Ovary (tissue), 9 donors: ENCODE data around the gene CD300LF. TPM values are rescaled to one million over a fixed set of nuclear protein-coding genes. Genes with fewer than 3 reads are reported as not detected.

Experiments used
- DNase-seq, 5 donors: peaks; one replicate each; pipeline ENCODE4 v3.0.0-alpha.2; 2019 to 2020
- H3K27ac ChIP-seq, 2 donors: fragments of 200-600 bp; one replicate each; pipeline versions ENCODE4 v1.5.1 to v1.8.0; 2019 to 2022
- H3K27me3 ChIP-seq: fragments of 200-600 bp; one replicate; pipeline ENCODE4 v1.8.0; 2022
- H3K36me3 ChIP-seq: fragments of 200-600 bp; sonication (generic); one replicate; pipeline ENCODE4 v1.5.1; 2019
- H3K4me1 ChIP-seq: one replicate; pipeline ENCODE4 v1.8.1; 2013; ENCODE audit warnings: mild to moderate bottlenecking, moderate library complexity; ENCODE audit not compliant: insufficient read depth
- H3K4me3 ChIP-seq: fragments of 200-600 bp; sonication (generic); one replicate; pipeline ENCODE4 v1.5.1; 2017
- H3K9me3 ChIP-seq, 2 donors: fragments of 200-600 bp in 1 of 2; sonication (generic) in 1 of 2; one replicate each; pipeline versions ENCODE4 v1.5.1 to v1.8.1; 2013 to 2019; ENCODE audit warnings: mild to moderate bottlenecking in 1 of 2, moderate library complexity in 1 of 2
- EP300 ChIP-seq: sonication (generic); formaldehyde crosslinking; IDR thresholded peaks from one replicate; pipeline ENCODE4 v1.6.1; 2017; ENCODE audit warnings: antibody characterized with exemption
- POLR2A ChIP-seq: fragments of 450-650 bp; IDR thresholded peaks from one replicate; pipeline ENCODE4 v1.6.1; 2017; ENCODE audit warnings: antibody characterized with exemption, mild to moderate bottlenecking, moderate library complexity
- WGBS, 3 donors: extraction: QIAGEN DNeasy Blood & Tissue Kit in 1 of 3; methylation state at CpG; one replicate each; pipeline versions ENCODE4 v1.1.5 to v1.1.7; 2013 to 2017; 5-methylcytosine and 5-hydroxymethylcytosine counted together
- intact Hi-C, 4 donors: fragments of 100-400 bp; cut with DNase I; formaldehyde crosslinking; loops; one replicate each; pipeline versions ENCODE4 v1.11.0 to v1.15.1; 2022 to 2023
- polyA plus RNA-seq, 2 donors: library from polyadenylated mRNA; stranded (reverse); fragments of 200-250 nt in 1 of 2; fragments of 350-450 nt in 1 of 2; fragmentation: Illumina TruSeq in 1 of 2; extraction: RNeasy Lipid Tissue Mini Kit (QIAGEN cat#74804) in 1 of 2; gene quantifications; one replicate each; pipeline ENCODE4 v1.2.3, GENCODE V29; 2013 to 2014
- total RNA-seq, 7 donors: library from RNA; depleted of rRNA in 2 of 7; stranded (reverse); fragments of >200 nt in 2 of 7; fragmentation: NEBNext Ultra II Directional in 3 of 7; extraction: Animal tissue kit (Norgen Biotek cat#: 25700) in 3 of 7; gene quantifications; one replicate each; pipeline versions ENCODE4 v1.1.0 to v1.2.4, GENCODE V29; 2016 to 2023
- TF ChIP-seq, protein P1 (sequence below), 3 donors: fragments of 450-650 bp in 2 of 3; fragments of 200-600 bp in 1 of 3; IDR thresholded peaks; one replicate each; pipeline versions ENCODE4 v1.5.1 to v1.8.0; 2016 to 2022; ENCODE audit warnings: antibody characterized with exemption in 3 of 3, mild to moderate bottlenecking in 1 of 3
- donor health status: DM: no; HTN: no; CAD: no; lungs with moderate emphysema.
- donor health status: DM: no; HTN: no; CAD: no.
- donor health status: Bipolar disorder and iron deficiency.
- donor health status: DM: yes; HTN: yes; CAD: no.
- donor health status: DM: no; HTN: no; CAD: no.
- donor health status: DM: yes; HTN: yes; CAD: no.

CD300LF gene
- total and polyA plus RNA-seq, 9 donors, result 0.23 to 3.9 (median 0.39) TPM; not detected in 1

DNA sequence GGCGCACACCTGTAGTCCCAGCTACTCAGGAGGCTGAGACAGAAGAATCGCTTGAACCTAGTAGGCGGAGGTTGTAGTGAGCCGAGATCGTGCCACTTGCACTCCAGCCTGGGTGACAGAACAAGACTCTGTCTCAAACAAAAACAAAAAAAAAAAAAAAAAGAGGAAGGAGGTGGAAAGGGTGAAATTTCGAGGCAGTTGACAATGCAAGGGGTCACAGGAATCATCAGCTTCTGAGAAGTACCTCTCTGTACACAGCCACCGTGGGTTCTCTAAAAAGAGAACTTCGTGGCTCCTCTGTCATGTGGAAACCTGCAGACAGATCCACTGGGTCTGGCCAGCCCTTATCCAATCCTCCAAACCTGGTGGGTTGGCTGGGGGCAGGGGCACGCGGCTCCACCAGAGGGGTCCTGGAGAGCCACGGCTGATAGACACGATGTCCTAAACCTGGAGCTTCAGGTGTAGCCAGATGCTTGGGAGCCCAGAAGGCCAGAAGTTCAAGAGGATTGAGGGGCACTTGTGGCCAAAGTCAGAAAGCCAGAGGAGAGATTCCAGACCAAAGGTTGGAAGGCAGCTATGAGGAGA, 540 bp upstream of the CD300LF start:
- 83 to 88% (median 87%) methylated on average over 12 of the region's 12 CpGs for WGBS, 3 donors
- no peak for TF ChIP-seq POLR2A
- TF ChIP-seq, protein P1, sequence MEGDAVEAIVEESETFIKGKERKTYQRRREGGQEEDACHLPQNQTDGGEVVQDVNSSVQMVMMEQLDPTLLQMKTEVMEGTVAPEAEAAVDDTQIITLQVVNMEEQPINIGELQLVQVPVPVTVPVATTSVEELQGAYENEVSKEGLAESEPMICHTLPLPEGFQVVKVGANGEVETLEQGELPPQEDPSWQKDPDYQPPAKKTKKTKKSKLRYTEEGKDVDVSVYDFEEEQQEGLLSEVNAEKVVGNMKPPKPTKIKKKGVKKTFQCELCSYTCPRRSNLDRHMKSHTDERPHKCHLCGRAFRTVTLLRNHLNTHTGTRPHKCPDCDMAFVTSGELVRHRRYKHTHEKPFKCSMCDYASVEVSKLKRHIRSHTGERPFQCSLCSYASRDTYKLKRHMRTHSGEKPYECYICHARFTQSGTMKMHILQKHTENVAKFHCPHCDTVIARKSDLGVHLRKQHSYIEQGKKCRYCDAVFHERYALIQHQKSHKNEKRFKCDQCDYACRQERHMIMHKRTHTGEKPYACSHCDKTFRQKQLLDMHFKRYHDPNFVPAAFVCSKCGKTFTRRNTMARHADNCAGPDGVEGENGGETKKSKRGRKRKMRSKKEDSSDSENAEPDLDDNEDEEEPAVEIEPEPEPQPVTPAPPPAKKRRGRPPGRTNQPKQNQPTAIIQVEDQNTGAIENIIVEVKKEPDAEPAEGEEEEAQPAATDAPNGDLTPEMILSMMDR (IDR thresholded peaks at IDR 0.05), result no peak
- TF ChIP-seq EP300, result no peak
- H3K4me1 ChIP-seq, result no peaks in the 10 kb centered on the region
- DNase-seq, result no peak
- no peak overlapping the region for H3K4me3 ChIP-seq
- intact Hi-C loops, result no loop called here
- no peak overlapping the region for H3K27ac ChIP-seq
- H3K27me3 ChIP-seq, result no peaks in the 10 kb centered on the region
- H3K36me3 ChIP-seq, result no peaks in the 10 kb centered on the region
- H3K9me3 ChIP-seq, result no peaks in the 10 kb centered on the region

DNA sequence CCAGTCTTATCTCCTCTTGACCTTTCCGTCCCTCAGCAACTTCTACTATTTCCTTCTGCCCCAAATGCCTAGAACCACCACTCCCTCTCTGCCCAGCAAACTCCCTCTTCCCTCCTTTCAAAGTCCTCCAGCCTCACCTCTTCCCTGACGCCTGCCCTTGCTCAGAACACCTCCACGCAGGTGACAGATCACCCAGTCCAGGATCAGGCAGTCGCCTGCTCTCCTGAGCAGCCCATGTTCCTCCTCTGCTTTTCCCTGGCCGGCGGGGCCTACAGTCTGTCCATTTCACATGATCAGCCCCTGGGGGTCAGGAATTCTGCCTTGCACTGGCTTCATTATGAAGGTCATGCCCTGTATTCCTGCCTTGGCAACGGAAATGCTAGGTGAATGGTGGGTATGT, 422 bp downstream of the CD300LF start:
- no peaks in the 10 kb centered on the region for H3K4me1 ChIP-seq
- DNase-seq, result no peak
- intact Hi-C loops, result no loop called here
- no peaks in the 10 kb centered on the region for H3K27me3 ChIP-seq
- TF ChIP-seq, protein P1 (IDR thresholded peaks at IDR 0.05), result no peak
- TF ChIP-seq POLR2A, result no peak
- TF ChIP-seq EP300, result no peak
- 66 to 71% (median 68%) methylated on average over 7 of the region's 7 CpGs for WGBS, 3 donors
- H3K9me3 ChIP-seq, result no peaks in the 10 kb centered on the region
- no peaks in the 10 kb centered on the region for H3K36me3 ChIP-seq
- H3K4me3 ChIP-seq, result no peak overlapping the region
- no peak overlapping the region for H3K27ac ChIP-seq

DNA sequence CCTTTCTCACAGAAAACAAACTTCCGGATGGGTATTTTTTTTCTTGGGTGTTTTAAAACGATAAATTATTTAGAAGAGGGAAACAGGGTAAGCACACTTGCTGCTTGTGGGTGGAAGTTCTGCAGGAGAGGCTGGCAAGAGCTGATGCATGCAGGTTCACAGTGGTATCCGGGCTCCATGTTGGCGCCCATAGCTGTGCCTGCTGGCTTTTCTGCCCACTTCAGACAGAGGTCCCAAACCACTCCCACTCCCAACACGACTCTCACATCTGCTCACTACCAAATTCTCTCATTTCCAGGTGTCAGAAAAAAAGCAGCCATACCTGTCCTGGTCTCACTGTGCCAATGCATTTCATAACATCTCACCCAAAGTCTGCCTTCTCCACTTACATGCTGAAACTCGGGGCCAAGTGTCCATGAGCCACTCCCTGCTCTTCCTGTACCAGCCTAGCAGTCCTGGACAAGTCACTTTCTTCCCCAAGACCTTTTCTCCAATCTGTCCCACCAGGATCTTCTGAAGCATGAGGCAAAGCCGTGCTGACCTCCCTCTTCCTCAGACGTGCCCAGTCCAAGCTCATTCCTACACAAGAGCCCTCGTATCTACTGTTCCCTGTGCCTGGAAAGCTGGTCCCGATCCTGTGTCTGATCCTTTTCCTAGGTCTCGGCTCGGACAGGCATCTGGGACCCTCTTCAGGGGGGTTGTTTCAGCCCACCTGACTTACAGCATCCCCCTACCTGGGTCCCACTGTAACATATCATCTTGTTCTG, 1.5 kb downstream of the CD300LF start:
- TF ChIP-seq POLR2A (no peak), EP300 (no peak)
- TF ChIP-seq, protein P1 (IDR thresholded peaks at IDR 0.05), result no peak
- 51 to 60% (median 59%) methylated on average over 12 of the region's 12 CpGs for WGBS, 3 donors
- Histone ChIP-seq H3K9me3 (no peaks in the 10 kb centered on the region), H3K36me3 (no peaks in the 10 kb centered on the region), H3K27ac (no peak overlapping the region), H3K4me3 (no peak overlapping the region), H3K4me1 (no peaks in the 10 kb centered on the region), H3K27me3 (no peaks in the 10 kb centered on the region)
- DNase-seq, result no peak
- intact Hi-C loops, result no loop called here

DNA sequence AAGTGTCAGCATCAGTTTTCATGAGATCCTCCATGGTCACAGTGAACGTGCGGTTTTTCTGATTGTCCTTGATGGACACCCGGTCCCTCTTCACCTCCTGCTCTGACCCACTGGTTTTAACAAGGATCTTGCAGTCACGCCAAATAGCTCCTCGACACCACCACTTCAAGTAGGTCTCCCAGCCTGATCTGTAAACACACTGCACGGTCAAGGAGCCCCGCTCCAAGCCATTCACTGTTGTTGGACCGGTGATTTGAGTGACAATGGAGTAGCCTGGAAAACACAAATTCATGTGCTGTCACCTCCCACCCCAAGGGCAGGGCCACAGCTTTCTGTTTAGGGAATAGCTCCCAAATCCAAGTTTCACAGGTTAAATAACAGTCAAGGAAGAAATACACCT, 8.2 kb downstream of the CD300LF start:
- no peak for DNase-seq
- intact Hi-C loops, result no loop called here
- WGBS, 3 donors, result 77 to 87% (median 86%) methylated on average over 8 of the region's 8 CpGs
- no peaks in the 10 kb centered on the region for H3K36me3 ChIP-seq
- no peaks in the 10 kb centered on the region for H3K27me3 ChIP-seq
- H3K9me3 ChIP-seq, result no peaks in the 10 kb centered on the region
- no peaks in the 10 kb centered on the region for H3K4me1 ChIP-seq
- no peak overlapping the region for H3K27ac ChIP-seq
- no peak overlapping the region for H3K4me3 ChIP-seq
- TF ChIP-seq, protein P1 (IDR thresholded peaks at IDR 0.05), result no peak
- TF ChIP-seq POLR2A (no peak), EP300 (no peak)
